Measurements from ENCODE around the gene ULK1. TPM values are rescaled to one million over a fixed set of nuclear protein-coding genes. Genes with fewer than 3 reads are reported as not detected.

ULK1 gene
- polyA plus RNA-seq, 1 donor from 2014 or later = 19.0 TPM

GRCh38 chr12:131934535-131934934 lies 40.1 kb downstream of the ULK1 start (continued):
- TF ChIP-seq REST (IDR thresholded peaks at IDR 0.05; ENCODE audit: borderline replicate concordance) = no peak

- TF ChIP-seq EP300 (conservative IDR thresholded peaks at IDR 0.05; ENCODE audit: poor library complexity, severe bottlenecking) = no peak
- no peak for TF ChIP-seq EZH2 (IDR thresholded peaks at IDR 0.05; ENCODE audit: borderline replicate concordance, insufficient read depth, low read length, poor library complexity, severe bottlenecking)
- no peak for TF ChIP-seq TAF1 (IDR thresholded peaks at IDR 0.05; ENCODE audit: low read depth)
- no peak for TF ChIP-seq MXI1 (conservative IDR thresholded peaks at IDR 0.05; ENCODE audit: poor library complexity, severe bottlenecking)
- no peak for TF ChIP-seq REST (IDR thresholded peaks at IDR 0.05; ENCODE audit: borderline replicate concordance)
- no peaks in the 10 kb centered on the region for H3K36me3 ChIP-seq (ENCODE audit: insufficient read depth, low read length)
Measured at GRCh38 chr12:131938082-131938481, 43.7 kb downstream of the ULK1 start.

GRCh38 chr12:131939007-131939406 lies 44.6 kb downstream of the ULK1 start:
- no peak overlapping the region for H3K9ac ChIP-seq (ENCODE audit: low read length)
- H3K4me2 ChIP-seq (ENCODE audit: low read length) = no peak overlapping the region
- H3K9me2 ChIP-seq (ENCODE audit: insufficient read depth, low read length) = no peaks in the 10 kb centered on the region
- no peaks in the 10 kb centered on the region for H3K79me2 ChIP-seq (replicated peaks; ENCODE audit: insufficient read depth, low read length)
- no peaks in the 10 kb centered on the region for H4K20me1 ChIP-seq (ENCODE audit: insufficient read depth)
- H3K9me3 ChIP-seq (ENCODE audit: low read length) = no peaks in the 10 kb centered on the region
- no peaks in the 10 kb centered on the region for H3K27me3 ChIP-seq (ENCODE audit: insufficient read depth, low read depth, low read length)
- H3F3A ChIP-seq (ENCODE audit: insufficient read depth, low read length, poor library complexity, severe bottlenecking) = no peaks in the 10 kb centered on the region
- no peak overlapping the region for H3K4me3 ChIP-seq (ENCODE audit: low read length)
- H3K36me3 ChIP-seq (ENCODE audit: insufficient read depth, low read length) = no peaks in the 10 kb centered on the region
- H2AFZ ChIP-seq (ENCODE audit: low read depth, low read length) = no peak overlapping the region
- H3K27ac ChIP-seq (ENCODE audit: low read length) = no peak overlapping the region
- no peak for TF ChIP-seq RAD21 (conservative IDR thresholded peaks at IDR 0.05)
- TF ChIP-seq EP300 (conservative IDR thresholded peaks at IDR 0.05; ENCODE audit: poor library complexity, severe bottlenecking) = no peak
- no peak for TF ChIP-seq REST (IDR thresholded peaks at IDR 0.05; ENCODE audit: borderline replicate concordance)
- no peak for TF ChIP-seq TAF1 (IDR thresholded peaks at IDR 0.05; ENCODE audit: low read depth)
- TF ChIP-seq EZH2 (IDR thresholded peaks at IDR 0.05; ENCODE audit: borderline replicate concordance, insufficient read depth, low read length, poor library complexity, severe bottlenecking) = no peak
- TF ChIP-seq POLR2AphosphoS5 (IDR thresholded peaks at IDR 0.05) = no peak
- TF ChIP-seq CTCF (IDR thresholded peaks at IDR 0.05; ENCODE audit: poor library complexity, severe bottlenecking) = no peak
- no peak for TF ChIP-seq SMC3 (conservative IDR thresholded peaks at IDR 0.05; ENCODE audit: poor library complexity)
- no peak for TF ChIP-seq MXI1 (conservative IDR thresholded peaks at IDR 0.05; ENCODE audit: poor library complexity, severe bottlenecking)

More at GRCh38 chr12:131938082-131938481, 43.7 kb downstream of the ULK1 start:
- no peak overlapping the region for H2AFZ ChIP-seq (ENCODE audit: low read depth, low read length)
- no peaks in the 10 kb centered on the region for H3K9me3 ChIP-seq (ENCODE audit: low read length)
- no peaks in the 10 kb centered on the region for H3K27me3 ChIP-seq (ENCODE audit: insufficient read depth, low read depth, low read length)
- no peak overlapping the region for H3K4me2 ChIP-seq (ENCODE audit: low read length)
- no peaks in the 10 kb centered on the region for H3K79me2 ChIP-seq (replicated peaks; ENCODE audit: insufficient read depth, low read length)
- H3K4me3 ChIP-seq (ENCODE audit: low read length) = no peak overlapping the region
- no peaks in the 10 kb centered on the region for H3F3A ChIP-seq (ENCODE audit: insufficient read depth, low read length, poor library complexity, severe bottlenecking)
- H3K9me2 ChIP-seq (ENCODE audit: insufficient read depth, low read length) = no peaks in the 10 kb centered on the region
- no peak overlapping the region for H3K9ac ChIP-seq (ENCODE audit: low read length)
- no peak overlapping the region for H3K27ac ChIP-seq (ENCODE audit: low read length)
- H4K20me1 ChIP-seq (ENCODE audit: insufficient read depth) = no peaks in the 10 kb centered on the region
